Activated naive CD4-positive, alpha-beta T cell treated with anti-CD3 and anti-CD28 coated beads, Interleukin-2, amount 10 ng/mL, durations not matched to agents 7 days and 5 days (primary cell): ENCODE results near the gene CABP4.

ENCODE experiments used
- CTCF ChIA-PET: fragments of 350-600 bp; sonication (Branson Sonifier 250); formaldehyde crosslinking; loops from one replicate; lab custom pipeline; 2021; ENCODE audit warnings: antibody characterized with exemption; lab: Charles Lee
- DNase-seq: peaks from one replicate; pipeline ENCODE4 v3.0.0-alpha.2; 2020
- H3K27ac Mint-ChIP-seq: one replicate; pipeline ENCODE4 v1.8.0; 2021; ENCODE audit warnings: mild to moderate bottlenecking, moderate library complexity, mixed read lengths
- H3K27me3 Mint-ChIP-seq: one replicate; pipeline ENCODE4 v1.8.0; 2021; ENCODE audit warnings: mild to moderate bottlenecking, mixed read lengths
- H3K36me3 Mint-ChIP-seq: one replicate; pipeline ENCODE4 v1.8.0; 2021; ENCODE audit warnings: mixed read lengths
- H3K4me1 Mint-ChIP-seq: one replicate; pipeline ENCODE4 v1.8.0; 2021; ENCODE audit warnings: mixed read lengths
- H3K4me3 Mint-ChIP-seq: one replicate; pipeline ENCODE4 v1.8.0; 2021; ENCODE audit warnings: mild to moderate bottlenecking, moderate library complexity, mixed read lengths
- H3K9me3 Mint-ChIP-seq: one replicate; pipeline ENCODE4 v1.8.0; 2021; ENCODE audit warnings: mixed read lengths

The CABP4 gene

DNA sequence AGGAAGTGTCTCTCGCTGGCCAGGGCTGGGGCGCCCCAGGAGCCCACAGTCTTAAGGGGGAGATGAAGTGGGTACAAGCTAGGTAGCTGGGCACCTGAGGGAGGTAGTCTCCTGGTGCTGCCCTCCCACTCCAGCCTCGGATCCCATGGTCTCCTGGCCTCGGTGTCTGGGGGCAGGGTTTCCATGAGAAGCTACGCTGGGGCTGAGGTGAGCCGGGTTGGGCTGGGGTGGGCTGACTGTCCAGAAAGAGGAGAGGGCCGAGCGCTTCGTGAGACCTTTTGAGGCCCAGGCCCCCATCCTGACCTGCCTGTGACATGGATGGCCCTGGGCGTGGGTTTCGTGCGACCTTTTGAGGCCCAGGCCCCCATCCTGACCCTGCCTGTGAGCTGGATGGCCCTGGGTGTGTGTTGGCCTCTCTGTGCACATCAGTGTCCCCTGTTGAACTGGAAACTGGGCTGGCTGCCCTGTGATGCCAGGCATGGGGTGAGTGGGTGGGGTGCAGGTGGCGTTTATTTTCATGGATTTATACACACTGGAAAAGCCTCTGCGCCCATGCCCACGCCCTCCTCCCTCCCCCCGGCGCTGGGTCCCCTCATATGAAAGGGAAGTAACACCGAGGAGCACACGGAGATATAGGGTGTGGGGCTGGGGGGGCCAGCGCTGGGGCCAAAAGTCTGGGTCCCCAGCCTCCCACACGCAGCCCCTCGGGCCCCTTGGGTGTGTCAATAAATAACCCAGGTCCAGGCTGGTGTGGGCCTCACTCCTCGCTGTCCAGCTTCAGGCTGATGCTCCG is 36.3 kb downstream of the CABP4 start:
- Mint-ChIP-seq H3K27me3 (no peaks in the 10 kb centered on the region), H3K4me1 (peaks cover 27% of the 10 kb centered on the region), H3K36me3 (peaks cover 48% of the 10 kb centered on the region), H3K4me3 (no peak overlapping the region), H3K27ac (no peak overlapping the region), H3K9me3 (no peaks in the 10 kb centered on the region)
- DNase-seq: no peak
- CTCF ChIA-PET: interaction anchor here (0.6 to 1.2 kb wide), 4 partner anchors 14 to 311 kb away, joined by 3 to 4 read pairs (median 4); partner anchors contain the start of genes CDK2AP2 and PITPNM1

- CTCF ChIA-PET: interaction anchor here (0.6 to 1.0 kb wide), 2 partner anchors 24 to 312 kb away, joined by 3 to 4 read pairs; no protein-coding TSS in a partner anchor
- DNase-seq: no peak
- Mint-ChIP-seq H3K4me1 (peaks cover 19% of the 10 kb centered on the region), H3K4me3 (no peak overlapping the region), H3K36me3 (peaks cover 41% of the 10 kb centered on the region), H3K9me3 (no peaks in the 10 kb centered on the region), H3K27me3 (no peaks in the 10 kb centered on the region), H3K27ac (no peak overlapping the region)
These were observed 37.0 kb downstream of the CABP4 start for GRCh38 chr11:67492069-67492727.

DNA sequence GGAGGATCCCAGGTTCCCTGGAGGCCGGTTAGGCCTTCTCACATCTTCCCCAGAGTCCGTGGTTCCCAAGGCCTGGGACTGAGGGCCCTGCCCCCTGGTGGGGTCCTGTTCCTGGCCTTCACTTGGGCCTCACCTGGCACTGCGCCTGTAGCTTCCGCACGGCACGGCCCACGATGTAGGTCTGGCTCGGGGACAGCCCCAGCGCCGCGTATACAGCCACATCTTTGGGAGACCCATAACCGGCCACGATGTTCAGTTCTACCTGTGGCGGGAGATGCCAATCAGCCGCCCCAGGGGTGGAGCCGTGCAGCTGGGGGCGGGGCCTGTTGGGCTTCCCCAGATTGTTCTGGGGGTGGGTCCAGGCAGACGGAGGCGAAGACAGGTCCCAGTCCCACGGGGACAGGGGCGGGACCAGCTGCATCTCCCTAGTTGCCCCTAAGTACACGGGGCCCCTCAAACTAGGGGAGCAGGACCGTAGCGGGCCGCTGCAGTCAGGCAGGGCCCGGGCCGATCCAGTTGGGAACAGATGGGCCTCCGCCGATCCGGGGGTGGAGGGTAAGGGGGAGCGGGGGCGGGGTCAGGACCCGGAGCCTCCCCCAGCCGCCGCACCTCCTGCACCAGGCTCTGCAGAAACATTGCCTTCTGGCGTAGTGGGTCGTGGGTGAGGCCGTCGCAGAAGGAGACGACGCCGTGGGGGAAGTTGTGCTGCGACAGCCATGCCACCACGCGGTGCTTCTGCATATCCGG is 37.8 kb downstream of the CABP4 start:
- Mint-ChIP-seq H3K4me1 (peaks cover 12% of the 10 kb centered on the region), H3K4me3 (no peak overlapping the region), H3K36me3 (peaks cover 33% of the 10 kb centered on the region), H3K27ac (no peak overlapping the region), H3K9me3 (no peaks in the 10 kb centered on the region), H3K27me3 (no peaks in the 10 kb centered on the region)
- DNase-seq: no peak
- CTCF ChIA-PET: no interaction called here

- Mint-ChIP-seq H3K4me1 (peaks cover 4% of the 10 kb centered on the region), H3K4me3 (no peak overlapping the region), H3K27ac (no peak overlapping the region), H3K27me3 (no peaks in the 10 kb centered on the region), H3K9me3 (no peaks in the 10 kb centered on the region), H3K36me3 (peaks cover 27% of the 10 kb centered on the region)
- CTCF ChIA-PET: no interaction called here
- DNase-seq: no peak
These were observed 38.6 kb downstream of the CABP4 start for GRCh38 chr11:67493548-67494370.

DNA sequence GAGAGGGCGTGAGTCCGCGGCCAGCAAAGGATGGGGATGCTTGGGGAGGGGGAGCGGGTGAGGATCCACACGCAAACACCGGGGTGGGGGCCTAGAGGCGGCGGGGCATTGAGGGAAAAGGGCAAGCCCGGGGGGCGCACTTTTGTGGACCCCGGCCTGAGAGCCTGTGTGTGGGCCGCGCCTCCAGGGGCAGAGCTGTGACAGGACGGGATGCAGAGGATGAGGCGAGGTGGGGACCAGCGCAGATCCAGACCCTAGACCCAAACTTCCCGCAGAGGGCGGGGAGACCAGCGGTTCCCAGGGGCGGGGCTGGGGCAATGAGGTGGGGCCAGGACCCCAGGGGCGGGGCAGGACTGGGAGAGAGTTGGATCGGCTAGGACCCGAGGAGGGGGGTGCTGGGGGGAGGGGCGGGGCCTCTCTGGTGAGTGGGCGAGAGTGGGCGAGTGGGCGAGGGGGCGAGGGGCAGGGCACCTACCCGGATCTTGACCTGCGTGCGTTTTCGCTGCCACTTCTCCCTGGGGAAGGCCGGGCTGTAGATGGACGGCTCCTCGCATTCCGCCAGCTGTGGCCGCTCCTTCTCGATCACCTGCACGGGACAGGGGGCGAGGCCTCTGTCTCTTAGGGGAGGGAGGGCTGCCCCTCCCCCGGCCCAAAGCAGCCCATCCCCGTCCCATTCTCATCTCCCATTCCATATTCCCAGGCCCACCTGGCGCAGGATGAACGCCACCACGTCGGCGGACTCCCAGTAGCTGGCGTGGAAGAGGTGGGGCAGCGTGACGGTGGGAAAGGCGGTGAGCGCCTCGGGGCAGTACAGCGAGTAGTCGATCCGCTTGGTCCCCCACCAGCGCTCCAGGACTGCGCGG is 39.4 kb downstream of the CABP4 start:
- peaks cover 28% of the 10 kb centered on the region for H3K36me3 Mint-ChIP-seq
- H3K27ac Mint-ChIP-seq: no peak overlapping the region
- CTCF ChIA-PET: no interaction called here
- no peaks in the 10 kb centered on the region for H3K9me3 Mint-ChIP-seq
- no peaks in the 10 kb centered on the region for H3K27me3 Mint-ChIP-seq
- no peak for DNase-seq
- peaks cover under 1% of the 10 kb centered on the region for H3K4me1 Mint-ChIP-seq
- H3K4me3 Mint-ChIP-seq: no peak overlapping the region

DNA sequence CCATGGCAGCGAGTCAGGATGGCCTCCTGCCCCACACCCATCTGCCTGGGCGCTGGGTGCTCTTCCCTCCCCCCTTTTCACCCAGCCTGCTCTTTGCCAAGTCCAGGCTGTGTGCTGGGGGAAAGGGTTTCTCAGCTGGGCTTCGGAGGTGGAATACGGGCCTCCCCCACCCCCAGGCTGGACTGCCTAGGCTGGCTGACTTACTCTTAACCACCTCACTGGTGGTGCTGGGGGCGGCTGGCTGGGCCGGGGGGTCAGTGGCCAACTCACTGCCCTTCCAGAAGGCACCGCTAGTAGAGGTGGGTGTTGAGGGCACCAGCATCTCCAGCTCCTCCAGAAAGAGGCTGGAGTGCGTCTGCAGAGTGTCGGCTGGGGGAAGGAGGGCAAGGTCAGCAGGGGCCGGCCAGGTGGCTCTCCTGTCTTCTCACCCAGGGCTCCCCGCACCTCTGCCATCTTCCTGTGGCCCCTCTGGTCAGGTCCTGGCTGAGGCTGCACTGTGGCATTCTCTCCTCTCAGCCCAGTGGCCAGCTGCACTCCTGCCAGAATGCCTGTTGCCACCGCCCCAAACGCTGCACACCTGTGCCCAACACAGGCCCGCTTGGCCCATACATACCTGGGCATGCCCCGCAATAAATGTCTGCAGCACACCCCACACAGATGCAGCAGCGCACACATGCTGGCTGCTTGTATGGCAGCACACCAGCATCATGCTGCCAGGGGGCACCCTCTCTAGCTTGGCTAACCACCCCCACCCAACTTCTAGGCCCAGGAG is 40.3 kb downstream of the CABP4 start:
- H3K4me1 Mint-ChIP-seq: peaks cover under 1% of the 10 kb centered on the region
- H3K4me3 Mint-ChIP-seq: no peak overlapping the region
- no peaks in the 10 kb centered on the region for H3K9me3 Mint-ChIP-seq
- no peaks in the 10 kb centered on the region for H3K27me3 Mint-ChIP-seq
- CTCF ChIA-PET: no interaction called here
- no peak for DNase-seq
- peaks cover 27% of the 10 kb centered on the region for H3K36me3 Mint-ChIP-seq
- no peak overlapping the region for H3K27ac Mint-ChIP-seq

DNA sequence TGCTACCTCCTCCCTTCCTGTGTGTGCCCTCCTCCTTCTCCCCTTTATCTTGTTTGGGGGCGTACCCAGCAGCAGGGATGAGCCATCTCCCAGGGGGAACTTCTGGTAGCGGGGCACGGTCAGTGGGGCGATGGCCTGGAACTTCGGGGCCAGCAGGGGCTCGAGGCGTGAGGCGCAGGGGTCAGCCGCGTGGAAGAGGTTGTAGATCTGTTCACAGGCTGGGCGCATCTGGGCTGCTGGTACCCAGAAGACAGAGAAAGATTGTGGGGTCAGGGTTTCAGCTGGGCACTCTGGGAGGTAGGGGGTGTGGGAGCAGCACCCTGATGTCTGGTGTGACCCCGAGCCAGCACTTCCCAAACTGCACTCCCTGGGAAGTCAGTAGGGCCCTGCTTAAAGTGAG is 41.0 kb downstream of the CABP4 start:
- no peak overlapping the region for H3K27ac Mint-ChIP-seq
- no peak for DNase-seq
- peaks cover 7% of the 10 kb centered on the region for H3K4me1 Mint-ChIP-seq
- H3K9me3 Mint-ChIP-seq: no peaks in the 10 kb centered on the region
- H3K27me3 Mint-ChIP-seq: no peaks in the 10 kb centered on the region
- no peak overlapping the region for H3K4me3 Mint-ChIP-seq
- CTCF ChIA-PET: no interaction called here
- peaks cover 31% of the 10 kb centered on the region for H3K36me3 Mint-ChIP-seq

- DNase-seq: no peak
- no peak overlapping the region for H3K27ac Mint-ChIP-seq
- H3K9me3 Mint-ChIP-seq: no peaks in the 10 kb centered on the region
- no peak overlapping the region for H3K4me3 Mint-ChIP-seq
- H3K4me1 Mint-ChIP-seq: peaks cover 14% of the 10 kb centered on the region
- H3K27me3 Mint-ChIP-seq: no peaks in the 10 kb centered on the region
- CTCF ChIA-PET: no interaction called here
- peaks cover 37% of the 10 kb centered on the region for H3K36me3 Mint-ChIP-seq
These were observed 42.6 kb downstream of the CABP4 start for GRCh38 chr11:67497656-67498291.

- Mint-ChIP-seq H3K27me3 (no peaks in the 10 kb centered on the region), H3K4me1 (peaks cover 20% of the 10 kb centered on the region), H3K36me3 (peaks cover 36% of the 10 kb centered on the region), H3K27ac (no peak overlapping the region), H3K4me3 (no peak overlapping the region), H3K9me3 (no peaks in the 10 kb centered on the region)
- DNase-seq: no peak
- CTCF ChIA-PET: no interaction called here
These were observed 43.4 kb downstream of the CABP4 start for GRCh38 chr11:67498544-67498972.

DNA sequence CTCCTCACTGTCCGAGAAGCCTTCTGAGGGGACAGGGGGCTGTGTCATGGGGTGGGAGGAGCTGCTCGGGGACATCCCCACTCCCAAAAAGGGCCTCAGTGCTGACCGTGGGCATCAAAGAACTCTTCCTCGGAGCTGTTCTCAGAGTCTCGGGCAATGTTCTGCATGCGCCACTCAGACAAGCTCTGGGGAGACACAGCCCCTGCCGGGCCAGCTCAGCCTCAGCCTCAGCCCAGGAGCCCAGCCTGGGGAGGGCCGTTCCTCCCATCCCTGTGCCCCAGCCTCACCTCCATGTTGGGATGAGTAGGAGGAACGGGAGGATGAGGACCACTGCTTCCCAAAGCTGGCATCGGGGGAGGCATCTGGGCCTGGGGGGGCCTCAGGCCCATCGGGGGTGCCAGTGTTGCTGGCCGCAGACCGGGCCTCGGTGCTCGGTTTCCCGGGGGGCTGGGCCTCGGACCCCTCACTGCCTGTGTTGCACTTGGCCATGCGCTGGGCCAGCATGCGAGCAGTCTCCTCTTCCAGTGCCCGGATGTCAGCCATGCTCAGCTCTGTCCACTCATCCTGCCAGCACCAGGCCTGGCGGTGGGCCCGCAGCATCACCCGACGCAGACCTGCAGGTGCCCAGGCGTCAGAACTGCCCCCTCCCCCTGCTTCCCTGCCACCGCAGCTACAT is 44.8 kb downstream of the CABP4 start:
- Mint-ChIP-seq H3K4me1 (peaks cover 26% of the 10 kb centered on the region), H3K36me3 (peaks cover 33% of the 10 kb centered on the region), H3K4me3 (no peak overlapping the region), H3K9me3 (no peaks in the 10 kb centered on the region), H3K27ac (no peak overlapping the region), H3K27me3 (no peaks in the 10 kb centered on the region)
- CTCF ChIA-PET: no interaction called here
- no peak for DNase-seq

DNA sequence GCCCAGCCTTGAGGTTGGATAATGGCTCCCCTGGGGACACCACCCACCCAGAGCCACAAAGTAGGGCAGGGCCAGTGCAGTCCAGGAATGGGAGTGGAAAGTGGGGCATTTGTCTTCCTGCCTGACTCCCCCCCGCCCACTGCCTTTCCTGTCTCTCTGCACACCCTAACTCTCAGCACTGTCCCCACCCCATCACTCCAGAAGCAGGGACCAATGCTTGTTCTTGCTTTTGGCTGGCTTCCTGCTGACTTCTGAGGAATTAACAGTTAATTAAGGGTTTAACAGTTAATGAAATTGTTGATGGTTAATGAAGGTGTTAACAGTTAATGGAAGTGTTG is 45.3 kb downstream of the CABP4 start:
- Mint-ChIP-seq H3K9me3 (no peaks in the 10 kb centered on the region), H3K4me1 (peaks cover 27% of the 10 kb centered on the region), H3K4me3 (no peak overlapping the region), H3K27ac (peak overlapping the region; percentile 13), H3K36me3 (peaks cover 33% of the 10 kb centered on the region), H3K27me3 (no peaks in the 10 kb centered on the region)
- no peak for DNase-seq
- CTCF ChIA-PET: no interaction called here
